Dedifferentiated amniotic fluid mesenchymal stem cell (primary cell): ENCODE results near the gene MAP1LC3B.

Experiments used
- DNase-seq: peaks from one replicate; pipeline ENCODE4 v3.0.0-alpha.2; 2016; ENCODE audit errors: extremely low spot score

The MAP1LC3B gene

GRCh38 chr16:87432330-87432915 lies 40.3 kb downstream of the MAP1LC3B start:
- DNase-seq = no peak

GRCh38 chr16:87434146-87434667 lies 42.1 kb downstream of the MAP1LC3B start:
- DNase-seq = no peak

GRCh38 chr16:87435372-87436224 lies 43.5 kb downstream of the MAP1LC3B start:
- no peak for DNase-seq

GRCh38 chr16:87436225-87437172 lies 44.4 kb downstream of the MAP1LC3B start:
- DNase-seq = no peak

GRCh38 chr16:87437327-87437726 lies 45.2 kb downstream of the MAP1LC3B start:
- DNase-seq = no peak

- no peak for DNase-seq
These were observed 45.9 kb downstream of the MAP1LC3B start for GRCh38 chr16:87437911-87438610.

GRCh38 chr16:87438611-87438985 lies 46.5 kb downstream of the MAP1LC3B start:
- DNase-seq = no peak

- no peak for DNase-seq
These were observed 47.8 kb downstream of the MAP1LC3B start for GRCh38 chr16:87439926-87440325.

- DNase-seq = no peak
These were observed 49.9 kb downstream of the MAP1LC3B start for GRCh38 chr16:87441886-87442580.

GRCh38 chr16:87442581-87442966 lies 50.4 kb downstream of the MAP1LC3B start:
- no peak for DNase-seq

GRCh38 chr16:87443016-87443415 lies 50.9 kb downstream of the MAP1LC3B start:
- DNase-seq = no peak

- no peak for DNase-seq
These were observed 51.8 kb downstream of the MAP1LC3B start for GRCh38 chr16:87443964-87444363.

- no peak for DNase-seq
These were observed 53.4 kb downstream of the MAP1LC3B start for GRCh38 chr16:87445486-87445885.

GRCh38 chr16:87446479-87446878 lies 54.3 kb downstream of the MAP1LC3B start:
- DNase-seq = no peak

GRCh38 chr16:87447323-87447722 lies 55.2 kb downstream of the MAP1LC3B start:
- peak; percentile 66 for DNase-seq

GRCh38 chr16:87448866-87449265 lies 56.7 kb downstream of the MAP1LC3B start:
- no peak for DNase-seq

- no peak for DNase-seq
These were observed 59.6 kb downstream of the MAP1LC3B start for GRCh38 chr16:87451563-87452210.

- no peak for DNase-seq
These were observed 61.2 kb downstream of the MAP1LC3B start for GRCh38 chr16:87453326-87453725.
